HEK293 (cell line): ENCODE measurements around the gene ATG2A.

Source experiments
- CTCF ChIA-PET: fragments of 350-600 bp; formaldehyde crosslinking; extraction: SDS; loops from one replicate; lab custom pipeline; 2021; ENCODE audit warnings: antibody characterized with exemption; lab: Yijun Ruan, JAX
- POLR2A ChIA-PET: fragments of 300-600 bp; formaldehyde crosslinking; extraction: SDS; loops from one replicate; lab custom pipeline; 2020; ENCODE audit warnings: antibody characterized with exemption, inconsistent platforms; lab: Yijun Ruan, JAX
- H3K27ac ChIP-seq: fragments of 200-500 bp; sonication (Bioruptor generic); 2 replicates; pipeline ENCODE4 v1.5.1; 2014; ENCODE audit warnings: low read depth, low read length, control low read depth, inconsistent platforms; ENCODE audit errors: extremely low read depth
- H3K36me3 ChIP-seq, 2 experiments: fragments of 200-500 bp in 1 of 2; sonication (Bioruptor generic) in 1 of 2; 1 replicate in 1 of 2; 2 replicates in 1 of 2; pipeline ENCODE4 v1.5.1; 2014 to 2017; ENCODE audit warnings: inconsistent platforms in 2 of 2, low read length in 2 of 2; ENCODE audit not compliant: control insufficient read depth in 2 of 2, insufficient read depth in 1 of 2
- H3K4me1 ChIP-seq: fragments of 200-500 bp; sonication (Bioruptor generic); 2 replicates; pipeline ENCODE4 v1.5.1; 2014; ENCODE audit warnings: mild to moderate bottlenecking, low read length, inconsistent platforms; ENCODE audit not compliant: control insufficient read depth, insufficient read depth
- H3K4me3 ChIP-seq: 2 replicates; pipeline ENCODE4 v1.5.1; 2011; ENCODE audit warnings: low read depth, mild to moderate bottlenecking, control low read depth, low read length, moderate library complexity
- H3K9me3 ChIP-seq: fragments of 200-500 bp; sonication (Bioruptor generic); 2 replicates; pipeline ENCODE4 v1.5.1; 2014; ENCODE audit warnings: low read depth, low read length, inconsistent platforms; ENCODE audit not compliant: control insufficient read depth, insufficient read depth
- GLI2 ChIP-seq: fragments of 450-650 bp; formaldehyde crosslinking; IDR thresholded peaks from 2 replicates; pipeline ENCODE4; 2017; ENCODE audit warnings: missing biosample characterization, missing genetic modification characterization, low read depth, borderline replicate concordance
- GLI4 ChIP-seq: fragments of 450-650 bp; formaldehyde crosslinking; IDR thresholded peaks from 2 replicates; pipeline ENCODE4 v1.5.1; 2016; ENCODE audit warnings: missing biosample characterization, missing genetic modification characterization
- GLIS2 ChIP-seq: fragments of 450-650 bp; formaldehyde crosslinking; IDR thresholded peaks from 2 replicates; pipeline ENCODE4 v1.5.1; 2016; ENCODE audit warnings: missing biosample characterization, missing genetic modification characterization
- KLF1 ChIP-seq: fragments of 450-650 bp; formaldehyde crosslinking; IDR thresholded peaks from 2 replicates; pipeline ENCODE4 v1.5.1; 2016; ENCODE audit warnings: missing biosample characterization, missing genetic modification characterization
- KLF9 ChIP-seq: fragments of 450-650 bp; formaldehyde crosslinking; IDR thresholded peaks from 2 replicates; pipeline ENCODE4 v1.5.1; 2016; ENCODE audit warnings: missing biosample characterization, missing genetic modification characterization, low read depth
- OVOL3 ChIP-seq: fragments of 450-650 bp; formaldehyde crosslinking; IDR thresholded peaks from 2 replicates; pipeline ENCODE4 v1.5.1; 2016; ENCODE audit warnings: missing biosample characterization, missing genetic modification characterization
- RBAK ChIP-seq: fragments of 450-650 bp; formaldehyde crosslinking; IDR thresholded peaks from 2 replicates; pipeline ENCODE4 v1.5.1; 2016; ENCODE audit warnings: missing biosample characterization, missing genetic modification characterization
- SCRT1 ChIP-seq: fragments of 450-650 bp; formaldehyde crosslinking; IDR thresholded peaks from 2 replicates; pipeline ENCODE4 v1.5.1; 2016; ENCODE audit warnings: missing biosample characterization, missing genetic modification characterization, borderline replicate concordance
- SP2 ChIP-seq: fragments of 450-650 bp; formaldehyde crosslinking; IDR thresholded peaks from 2 replicates; pipeline ENCODE4 v1.5.1; 2016; ENCODE audit warnings: missing biosample characterization, missing genetic modification characterization
- ZBTB10 ChIP-seq: fragments of 450-650 bp; formaldehyde crosslinking; IDR thresholded peaks from 2 replicates; pipeline ENCODE4 v1.5.1; 2016; ENCODE audit warnings: missing biosample characterization, missing genetic modification characterization
- ZBTB20 ChIP-seq: fragments of 450-650 bp; formaldehyde crosslinking; IDR thresholded peaks from 2 replicates; pipeline ENCODE4 v1.5.1; 2016; ENCODE audit warnings: missing biosample characterization, missing genetic modification characterization
- ZBTB48 ChIP-seq: fragments of 450-650 bp; formaldehyde crosslinking; IDR thresholded peaks from 2 replicates; pipeline ENCODE4 v1.5.1; 2016; ENCODE audit warnings: missing biosample characterization, missing genetic modification characterization
- ZBTB8A ChIP-seq: fragments of 450-650 bp; formaldehyde crosslinking; IDR thresholded peaks from 2 replicates; pipeline ENCODE4 v1.5.1; 2016; ENCODE audit warnings: missing biosample characterization, missing genetic modification characterization
- ZFP37 ChIP-seq: fragments of 450-650 bp; formaldehyde crosslinking; IDR thresholded peaks from 2 replicates; pipeline ENCODE4 v1.5.1; 2016; ENCODE audit warnings: missing biosample characterization, missing genetic modification characterization
- ZFP69B ChIP-seq: fragments of 450-650 bp; formaldehyde crosslinking; IDR thresholded peaks from 2 replicates; pipeline ENCODE4 v1.5.1; 2016; ENCODE audit warnings: missing biosample characterization, missing genetic modification characterization
- ZNF140 ChIP-seq: fragments of 450-650 bp; formaldehyde crosslinking; IDR thresholded peaks from 2 replicates; pipeline ENCODE4 v1.5.1; 2016; ENCODE audit warnings: missing biosample characterization, missing genetic modification characterization
- ZNF155 ChIP-seq: fragments of 450-650 bp; formaldehyde crosslinking; IDR thresholded peaks from 2 replicates; pipeline ENCODE4 v1.5.1; 2016; ENCODE audit warnings: missing biosample characterization, missing genetic modification characterization
- ZNF175 ChIP-seq: fragments of 450-650 bp; formaldehyde crosslinking; IDR thresholded peaks from 2 replicates; pipeline ENCODE4 v1.5.1; 2016; ENCODE audit warnings: missing biosample characterization, missing genetic modification characterization
- ZNF23 ChIP-seq: fragments of 450-650 bp; formaldehyde crosslinking; IDR thresholded peaks from 2 replicates; pipeline ENCODE4 v1.5.1; 2016; ENCODE audit warnings: missing biosample characterization, missing genetic modification characterization, borderline replicate concordance
- ZNF350 ChIP-seq: fragments of 450-650 bp; formaldehyde crosslinking; IDR thresholded peaks from 2 replicates; pipeline ENCODE4 v1.5.0; 2017; ENCODE audit warnings: missing biosample characterization, mild to moderate bottlenecking, missing genetic modification characterization
- ZNF37A ChIP-seq: fragments of 450-650 bp; IDR thresholded peaks from 2 replicates; pipeline ENCODE4 v1.5.1; 2018; ENCODE audit warnings: missing biosample characterization, missing genetic modification characterization
- ZNF423 ChIP-seq: fragments of 450-650 bp; formaldehyde crosslinking; IDR thresholded peaks from 2 replicates; pipeline ENCODE4 v1.5.1; 2016; ENCODE audit warnings: missing biosample characterization, missing genetic modification characterization
- ZNF518A ChIP-seq: fragments of 450-650 bp; formaldehyde crosslinking; conservative IDR thresholded peaks from 2 replicates; pipeline ENCODE4 v1.5.1; 2016; ENCODE audit warnings: low read depth, missing biosample characterization, missing genetic modification characterization
- ZNF558 ChIP-seq: fragments of 450-650 bp; formaldehyde crosslinking; IDR thresholded peaks from 2 replicates; pipeline ENCODE4 v1.5.1; 2016; ENCODE audit warnings: missing biosample characterization, missing genetic modification characterization
- ZNF600 ChIP-seq: fragments of 450-650 bp; formaldehyde crosslinking; IDR thresholded peaks from 2 replicates; pipeline ENCODE4 v1.5.1; 2016; ENCODE audit warnings: missing biosample characterization, missing genetic modification characterization
- ZNF610 ChIP-seq: fragments of 450-650 bp; formaldehyde crosslinking; IDR thresholded peaks from 2 replicates; pipeline ENCODE4 v1.5.1; 2016; ENCODE audit warnings: missing biosample characterization, missing genetic modification characterization, borderline replicate concordance
- ZNF776 ChIP-seq: fragments of 450-650 bp; formaldehyde crosslinking; IDR thresholded peaks from 2 replicates; pipeline ENCODE4 v1.5.0; 2017; ENCODE audit warnings: missing biosample characterization, missing genetic modification characterization, borderline replicate concordance
- ZSCAN30 ChIP-seq: fragments of 450-650 bp; IDR thresholded peaks from 2 replicates; pipeline ENCODE4 v1.5.1; 2018; ENCODE audit warnings: missing biosample characterization, mild to moderate bottlenecking, missing genetic modification characterization, moderate library complexity
- TF ChIP-seq, protein P1 (sequence below): fragments of 450-650 bp; formaldehyde crosslinking; IDR thresholded peaks from 2 replicates; pipeline ENCODE4 v1.5.1; 2016; ENCODE audit warnings: missing biosample characterization, missing genetic modification characterization

ATG2A gene

DNA sequence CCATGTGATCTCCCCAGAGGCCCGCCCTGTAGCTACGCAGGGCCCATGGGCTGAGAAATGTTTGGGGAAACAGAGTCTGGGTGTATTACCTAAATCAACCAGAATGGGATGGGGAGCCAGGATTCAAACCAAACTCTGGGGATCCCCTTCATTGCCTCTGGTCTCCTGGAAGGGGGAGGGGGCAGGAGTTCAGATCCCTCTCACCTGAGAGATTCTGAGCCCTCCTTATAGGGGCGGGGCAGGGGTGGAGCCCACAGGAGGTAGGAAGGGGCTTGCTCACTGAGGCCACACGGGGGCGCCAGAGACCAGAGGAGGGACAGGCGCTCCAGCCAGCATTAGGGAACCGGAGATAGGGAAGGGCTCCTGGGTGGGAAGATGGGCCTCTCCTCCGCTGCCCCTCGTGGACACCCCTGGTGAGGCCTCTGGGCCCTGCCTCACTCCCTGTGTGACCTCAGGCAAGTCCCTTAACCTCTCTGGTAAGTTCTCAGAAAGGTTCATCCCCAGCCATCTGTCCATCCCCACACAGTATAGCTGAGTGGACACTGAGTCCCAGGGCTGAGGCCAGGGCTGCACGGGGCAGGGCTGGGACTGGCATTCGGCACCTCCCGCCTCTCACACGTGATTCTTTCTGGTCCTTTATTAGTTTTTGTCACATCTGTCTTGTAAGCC is 69.9 kb downstream of the ATG2A start:
- no peak overlapping the region for H3K4me3 ChIP-seq
- POLR2A ChIA-PET, result interaction anchor here (0.9 kb wide), 1 partner anchor 46 kb away, joined by 3 read pairs; no protein-coding TSS in a partner anchor
- no peaks in the 10 kb centered on the region for H3K9me3 ChIP-seq
- peak; percentile 74 for TF ChIP-seq ZSCAN30 (tag by site-specific recombination)
- TF ChIP-seq ZFP37 (tag by site-specific recombination), result no peak
- TF ChIP-seq ZBTB48 (tag by site-specific recombination), result peak; percentile 89
- TF ChIP-seq ZNF23 (tag by site-specific recombination), result no peak
- TF ChIP-seq ZBTB10, result no peak
- TF ChIP-seq GLIS2 (tag by site-specific recombination), result peak; percentile 46; the same call in 1 of the 2 replicates
- no peak for TF ChIP-seq GLI4 (tag by site-specific recombination)
- peak; percentile 54 for TF ChIP-seq ZBTB8A
- TF ChIP-seq ZNF518A, result no peak
- TF ChIP-seq ZNF155 (tag by site-specific recombination), result no peak
- TF ChIP-seq ZNF37A (tag by site-specific recombination), result no peak
- no peak for TF ChIP-seq ZBTB20
- no peak for TF ChIP-seq ZNF175 (tag by site-specific recombination)
- TF ChIP-seq ZNF140, result no peak
- TF ChIP-seq GLI2, result no peak
- no peak for TF ChIP-seq OVOL3 (tag by site-specific recombination)
- no peak for TF ChIP-seq ZNF776 (tag by site-specific recombination)
- no peak for TF ChIP-seq SCRT1 (tag by site-specific recombination)
- TF ChIP-seq ZNF350 (tag by site-specific recombination), result no peak
- no peak for TF ChIP-seq ZNF610 (tag by site-specific recombination)
- no peak for TF ChIP-seq RBAK (tag by site-specific recombination)
- peak; percentile 58; the same call in 1 of the 2 replicates for TF ChIP-seq KLF1 (tag by site-specific recombination)
- peak; percentile 88 for TF ChIP-seq ZNF600
- peak; percentile 80 for TF ChIP-seq KLF9 (tag by site-specific recombination)
- TF ChIP-seq ZFP69B (tag by site-specific recombination), result peak; percentile 72
- TF ChIP-seq, protein P1, sequence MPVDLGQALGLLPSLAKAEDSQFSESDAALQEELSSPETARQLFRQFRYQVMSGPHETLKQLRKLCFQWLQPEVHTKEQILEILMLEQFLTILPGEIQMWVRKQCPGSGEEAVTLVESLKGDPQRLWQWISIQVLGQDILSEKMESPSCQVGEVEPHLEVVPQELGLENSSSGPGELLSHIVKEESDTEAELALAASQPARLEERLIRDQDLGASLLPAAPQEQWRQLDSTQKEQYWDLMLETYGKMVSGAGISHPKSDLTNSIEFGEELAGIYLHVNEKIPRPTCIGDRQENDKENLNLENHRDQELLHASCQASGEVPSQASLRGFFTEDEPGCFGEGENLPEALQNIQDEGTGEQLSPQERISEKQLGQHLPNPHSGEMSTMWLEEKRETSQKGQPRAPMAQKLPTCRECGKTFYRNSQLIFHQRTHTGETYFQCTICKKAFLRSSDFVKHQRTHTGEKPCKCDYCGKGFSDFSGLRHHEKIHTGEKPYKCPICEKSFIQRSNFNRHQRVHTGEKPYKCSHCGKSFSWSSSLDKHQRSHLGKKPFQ, result no peak
- TF ChIP-seq ZNF423 (tag by site-specific recombination), result no peak
- no peak for TF ChIP-seq ZNF558 (tag by site-specific recombination)
- TF ChIP-seq SP2 (tag by site-specific recombination), result peak; percentile 49

More for the DNA sequence above, 69.9 kb downstream of the ATG2A start:
- H3K4me1 ChIP-seq, result no peaks in the 10 kb centered on the region; the same call in 1 of the 2 replicates
- CTCF ChIA-PET, result interaction anchor here (0.6 to 8.0 kb wide), 30 partner anchors 15 to 695 kb away, joined by 3 to 111 read pairs (median 4); partner anchors contain the start of genes ARL2, EHD1, SNX15 and TIGD3
- no peaks in the 10 kb centered on the region for H3K36me3 ChIP-seq
- no peak overlapping the region for H3K27ac ChIP-seq
